Measurements from ENCODE around the gene CDH6.

Gene CDH6

GRCh38 chr5:31158686-31159085, 34.8 kb upstream of the CDH6 start:
- in situ Hi-C loops (cut with MboI; ENCODE audit: low sequenced_read_pairs, unreplicated experiment), result no loop called here
- no peak for TF ChIP-seq CTCF (IDR thresholded peaks at IDR 0.05; ENCODE audit: borderline replicate concordance, control extremely low read depth, extremely low read depth, insufficient read depth, missing control alignments)
- DNase-seq (ENCODE audit: low spot score), result no peak

GRCh38 chr5:31161781-31162181, 31.7 kb upstream of the CDH6 start:
- in situ Hi-C loops (cut with MboI; ENCODE audit: low sequenced_read_pairs, unreplicated experiment), result no loop called here
- TF ChIP-seq CTCF (IDR thresholded peaks at IDR 0.05; ENCODE audit: borderline replicate concordance, control extremely low read depth, extremely low read depth, insufficient read depth, missing control alignments), result no peak
- DNase-seq (ENCODE audit: low spot score), result no peak

GRCh38 chr5:31165729-31166128, 27.8 kb upstream of the CDH6 start:
- TF ChIP-seq CTCF (IDR thresholded peaks at IDR 0.05; ENCODE audit: borderline replicate concordance, control extremely low read depth, extremely low read depth, insufficient read depth, missing control alignments), result no peak
- in situ Hi-C loops (cut with MboI; ENCODE audit: low sequenced_read_pairs, unreplicated experiment), result no loop called here
- no peak for DNase-seq (ENCODE audit: low spot score)

- in situ Hi-C loops (cut with MboI; ENCODE audit: low sequenced_read_pairs, unreplicated experiment), result no loop called here
- no peak for TF ChIP-seq CTCF (IDR thresholded peaks at IDR 0.05; ENCODE audit: borderline replicate concordance, control extremely low read depth, extremely low read depth, insufficient read depth, missing control alignments)
- DNase-seq (ENCODE audit: low spot score), result no peak
Observed at GRCh38 chr5:31169379-31169778, 24.1 kb upstream of the CDH6 start.

GRCh38 chr5:31172881-31173280, 20.6 kb upstream of the CDH6 start:
- in situ Hi-C loops (cut with MboI; ENCODE audit: low sequenced_read_pairs, unreplicated experiment), result no loop called here
- TF ChIP-seq CTCF (IDR thresholded peaks at IDR 0.05; ENCODE audit: borderline replicate concordance, control extremely low read depth, extremely low read depth, insufficient read depth, missing control alignments), result no peak

GRCh38 chr5:31173614-31174013, 19.9 kb upstream of the CDH6 start:
- DNase-seq (ENCODE audit: low spot score), result no peak
- no peak for TF ChIP-seq CTCF (IDR thresholded peaks at IDR 0.05; ENCODE audit: borderline replicate concordance, control extremely low read depth, extremely low read depth, insufficient read depth, missing control alignments)
- in situ Hi-C loops (cut with MboI; ENCODE audit: low sequenced_read_pairs, unreplicated experiment), result no loop called here

More at GRCh38 chr5:31172881-31173280, 20.6 kb upstream of the CDH6 start:
- DNase-seq (ENCODE audit: low spot score), result no peak
